ENCODE data around the gene SPOCK1.

Gene SPOCK1

GRCh38 chr5:137091472-137091871 lies 407.7 kb downstream of the SPOCK1 start:
- no peak for DNase-seq

- DNase-seq = no peak
Measured at GRCh38 chr5:137090721-137091120, 408.4 kb downstream of the SPOCK1 start.

- no peak for DNase-seq
Measured at GRCh38 chr5:137090151-137090550, 409.0 kb downstream of the SPOCK1 start.

- DNase-seq = no peak
Measured at GRCh38 chr5:137088175-137088574, 411.0 kb downstream of the SPOCK1 start.

- no peak for DNase-seq
Measured at GRCh38 chr5:137086342-137086741, 412.8 kb downstream of the SPOCK1 start.

- DNase-seq = no peak
Measured at GRCh38 chr5:137085206-137085605, 413.9 kb downstream of the SPOCK1 start.

- no peak for DNase-seq
Measured at GRCh38 chr5:137084016-137084415, 415.1 kb downstream of the SPOCK1 start.

GRCh38 chr5:137082951-137083350 lies 416.2 kb downstream of the SPOCK1 start:
- DNase-seq = no peak

- no peak for DNase-seq
Measured at GRCh38 chr5:137078171-137078665, 420.9 kb downstream of the SPOCK1 start.

- no peak for DNase-seq
Measured at GRCh38 chr5:137075163-137075970, 423.8 kb downstream of the SPOCK1 start.

- DNase-seq = no peak
Measured at GRCh38 chr5:137073189-137073588, 425.9 kb downstream of the SPOCK1 start.

GRCh38 chr5:137072361-137073115 lies 426.6 kb downstream of the SPOCK1 start:
- DNase-seq = no peak

- no peak for DNase-seq
Measured at GRCh38 chr5:137071931-137072330, 427.2 kb downstream of the SPOCK1 start.

GRCh38 chr5:137071526-137071925 lies 427.6 kb downstream of the SPOCK1 start:
- no peak for DNase-seq

GRCh38 chr5:137070521-137070920 lies 428.6 kb downstream of the SPOCK1 start:
- no peak for DNase-seq

GRCh38 chr5:137069358-137069757 lies 429.8 kb downstream of the SPOCK1 start:
- DNase-seq = no peak

- no peak for DNase-seq
Measured at GRCh38 chr5:137061382-137061781, 437.7 kb downstream of the SPOCK1 start.

GRCh38 chr5:137058089-137058488 lies 441.0 kb downstream of the SPOCK1 start:
- DNase-seq = no peak

GRCh38 chr5:137056676-137057075 lies 442.4 kb downstream of the SPOCK1 start:
- DNase-seq = no peak

GRCh38 chr5:137055271-137055872 lies 443.8 kb downstream of the SPOCK1 start:
- no peak for DNase-seq

GRCh38 chr5:137054792-137055191 lies 444.3 kb downstream of the SPOCK1 start:
- no peak for DNase-seq

GRCh38 chr5:137054335-137054734 lies 444.8 kb downstream of the SPOCK1 start:
- DNase-seq = no peak

GRCh38 chr5:137051161-137051560 lies 448.0 kb downstream of the SPOCK1 start:
- DNase-seq = no peak
